ENCODE results near the gene SCUBE2.

GRCh38 chr11:9037963-9038362, 53.4 kb downstream of the SCUBE2 start:
- TF ChIP-seq, protein P1, sequence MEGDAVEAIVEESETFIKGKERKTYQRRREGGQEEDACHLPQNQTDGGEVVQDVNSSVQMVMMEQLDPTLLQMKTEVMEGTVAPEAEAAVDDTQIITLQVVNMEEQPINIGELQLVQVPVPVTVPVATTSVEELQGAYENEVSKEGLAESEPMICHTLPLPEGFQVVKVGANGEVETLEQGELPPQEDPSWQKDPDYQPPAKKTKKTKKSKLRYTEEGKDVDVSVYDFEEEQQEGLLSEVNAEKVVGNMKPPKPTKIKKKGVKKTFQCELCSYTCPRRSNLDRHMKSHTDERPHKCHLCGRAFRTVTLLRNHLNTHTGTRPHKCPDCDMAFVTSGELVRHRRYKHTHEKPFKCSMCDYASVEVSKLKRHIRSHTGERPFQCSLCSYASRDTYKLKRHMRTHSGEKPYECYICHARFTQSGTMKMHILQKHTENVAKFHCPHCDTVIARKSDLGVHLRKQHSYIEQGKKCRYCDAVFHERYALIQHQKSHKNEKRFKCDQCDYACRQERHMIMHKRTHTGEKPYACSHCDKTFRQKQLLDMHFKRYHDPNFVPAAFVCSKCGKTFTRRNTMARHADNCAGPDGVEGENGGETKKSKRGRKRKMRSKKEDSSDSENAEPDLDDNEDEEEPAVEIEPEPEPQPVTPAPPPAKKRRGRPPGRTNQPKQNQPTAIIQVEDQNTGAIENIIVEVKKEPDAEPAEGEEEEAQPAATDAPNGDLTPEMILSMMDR (IDR thresholded peaks at IDR 0.05), result no peak
- TF ChIP-seq POLR2A (IDR thresholded peaks at IDR 0.05), result no peak
